K562 (cell line): ENCODE data around the gene DSTYK. TPM values are rescaled to one million over a fixed set of nuclear protein-coding genes. Genes with fewer than 3 reads are reported as not detected.

Experiments used
- CTBP1 ChIP-seq: fragments of 450-650 bp; IDR thresholded peaks from 2 replicates; pipeline ENCODE4 v1.6.1; 2016; ENCODE audit warnings: borderline replicate concordance
- E2F6 ChIP-seq, 2 experiments: IDR thresholded peaks; 2 replicates each; pipeline ENCODE4 v1.6.1; 2011; ENCODE audit warnings: borderline replicate concordance in 1 of 2, control low read depth in 1 of 2, low read depth in 1 of 2, low read length in 1 of 2, mild to moderate bottlenecking in 1 of 2, mixed read lengths in 1 of 2, moderate library complexity in 1 of 2; ENCODE audit not compliant: insufficient read depth in 1 of 2, insufficient read length in 1 of 2, poor library complexity in 1 of 2, severe bottlenecking in 1 of 2; ENCODE audit errors: extremely low read depth in 1 of 2
- FOXK2 ChIP-seq, 2 experiments: fragments of 450-650 bp; IDR thresholded peaks in 1 of 2; conservative IDR thresholded peaks in 1 of 2; 2 replicates each; pipeline ENCODE4 v1.6.1; 2016; ENCODE audit warnings: low read depth in 2 of 2, mild to moderate bottlenecking in 1 of 2
- HDGF ChIP-seq: fragments of 450-650 bp; IDR thresholded peaks from 2 replicates; pipeline ENCODE4 v1.6.1; 2016
- HOXB6 ChIP-seq: fragments of 250-450 bp; sonication (Bioruptor Pico); IDR thresholded peaks from 2 replicates; pipeline ENCODE4 v1.5.1; 2022; ENCODE audit warnings: mild to moderate bottlenecking, borderline replicate concordance
- MAX ChIP-seq: sonication (generic); formaldehyde crosslinking; IDR thresholded peaks from 2 replicates; pipeline ENCODE4 v1.9.0; 2022; ENCODE audit warnings: mild to moderate bottlenecking, missing genetic modification reagents
- MEIS2 ChIP-seq: fragments of 450-650 bp; IDR thresholded peaks from 2 replicates; pipeline ENCODE4 v1.6.1; 2014; ENCODE audit warnings: mild to moderate bottlenecking; ENCODE audit not compliant: partially characterized antibody
- PKNOX1 ChIP-seq: fragments of 450-650 bp; IDR thresholded peaks from 2 replicates; pipeline ENCODE4 v1.6.1; 2016
- RAD21 ChIP-seq, 2 experiments: fragments of 250-450 bp in 1 of 2; fragments of 450-650 bp in 1 of 2; sonication (Bioruptor Pico) in 1 of 2; formaldehyde crosslinking in 1 of 2; IDR thresholded peaks in 1 of 2; conservative IDR thresholded peaks in 1 of 2; 2 replicates each; pipeline versions ENCODE4 v1.4.0 to v1.8.0; 2020 to 2022; ENCODE audit warnings: mild to moderate bottlenecking in 2 of 2, moderate library complexity in 1 of 2
- RNF2 ChIP-seq: sonication (generic); IDR thresholded peaks from 2 replicates; pipeline ENCODE4 v1.6.1; 2016
- SMARCE1 ChIP-seq: fragments of 450-650 bp; IDR thresholded peaks from 2 replicates; pipeline ENCODE4 v1.7.1; 2016; ENCODE audit warnings: mild to moderate bottlenecking
- ZNF740 ChIP-seq, 3 experiments: fragments of 200-800 bp in 1 of 3; sonication (Bioruptor generic) in 1 of 3; sonication (generic) in 1 of 3; formaldehyde crosslinking in 1 of 3; IDR thresholded peaks; 2 replicates each; pipeline versions ENCODE4 v1.6.1 to v1.8.0; 2016 to 2022; ENCODE audit warnings: mild to moderate bottlenecking in 2 of 3, missing compliant biosample characterization in 2 of 3, missing genetic modification characterization in 2 of 3, missing genetic modification reagents in 1 of 3
- polyA plus RNA-seq, 8 experiments: library from polyadenylated mRNA; depleted of rRNA in 4 of 8; stranded (reverse) in 5 of 8; unstranded in 3 of 8; fragments of >200 nt; fragmentation: Nextera tagmentation in 2 of 8; fragmentation: Illumina TruSeq in 1 of 8; extraction: Ambion mirVana in 2 of 8; extraction: Trizol in 1 of 8; gene quantifications; 2 replicates each; pipeline versions ENCODE4 v1.2.1 to v1.2.3, GENCODE V29; 2011 to 2014; ENCODE audit warnings: inconsistent platforms in 1 of 8, missing spikeins in 1 of 8
- total RNA-seq, 7 experiments: library from RNA; depleted of rRNA in 6 of 7; stranded (reverse); fragments of >200 nt in 6 of 7; fragmentation: Illumina TruSeq in 2 of 7; extraction: Trizol in 2 of 7; gene quantifications; 2 replicates each; pipeline versions ENCODE4 v1.2.1 to v1.2.3, GENCODE V29; 2011 to 2021; ENCODE audit warnings: low replicate concordance in 1 of 7

DSTYK gene
- total and polyA plus RNA-seq, 9 of the 15 experiments (the other 6 are each of a cell fraction or from before 2014, with no cell fraction given): 4.2 to 7.1 (median 6.2) TPM

GRCh38 chr1:205229916-205230700 lies 18.6 kb upstream of the DSTYK start (continued):
- TF ChIP-seq ZNF740 (CRISPR knock-in tag; IDR thresholded peaks at IDR 0.05): 0 out of 2 replicates have a peak, but pooled peaks have one; percentile 45
- no peak for TF ChIP-seq ZNF740 (tag; IDR thresholded peaks at IDR 0.05)
- TF ChIP-seq RAD21 (CRISPR knock-in tag; conservative IDR thresholded peaks at IDR 0.05 in 1 of 2, IDR thresholded peaks at IDR 0.05 in 1 of 2): peak in 1 of 2 experiments; percentile 14; a peak in 1 of 4 replicates
- no peak for TF ChIP-seq HDGF
- peak; percentile 33; the same call in 1 of the 2 replicates for TF ChIP-seq RNF2
- peak; percentile 64 for TF ChIP-seq CTBP1
- peak; percentile 28; the same call in 1 of the 2 replicates for TF ChIP-seq MAX (CRISPR knock-in tag)
- TF ChIP-seq SMARCE1: 0 out of 2 replicates have a peak, but pooled peaks have one; percentile 17
- TF ChIP-seq HOXB6: no peak
- peak in 1 of 2 experiments; percentile 20 for TF ChIP-seq E2F6 (IDR thresholded peaks at IDR 0.05; ENCODE audit: borderline replicate concordance in 1 of 2, extremely low read depth in 1 of 2, insufficient read depth in 1 of 2, insufficient read length in 1 of 2, low read depth in 1 of 2, low read length in 1 of 2, poor library complexity in 1 of 2, severe bottlenecking in 1 of 2)
- TF ChIP-seq FOXK2 (conservative IDR thresholded peaks at IDR 0.05 in 1 of 2, IDR thresholded peaks at IDR 0.05 in 1 of 2; ENCODE audit: low read depth in 2 of 2): peak; percentile 74 to 77; a peak in 2 of 4 replicates
- TF ChIP-seq PKNOX1: peak; percentile 22; the same call in 1 of the 2 replicates
- peak; percentile 9 for TF ChIP-seq MEIS2
